ENCODE results near the gene MATN1.

DNA sequence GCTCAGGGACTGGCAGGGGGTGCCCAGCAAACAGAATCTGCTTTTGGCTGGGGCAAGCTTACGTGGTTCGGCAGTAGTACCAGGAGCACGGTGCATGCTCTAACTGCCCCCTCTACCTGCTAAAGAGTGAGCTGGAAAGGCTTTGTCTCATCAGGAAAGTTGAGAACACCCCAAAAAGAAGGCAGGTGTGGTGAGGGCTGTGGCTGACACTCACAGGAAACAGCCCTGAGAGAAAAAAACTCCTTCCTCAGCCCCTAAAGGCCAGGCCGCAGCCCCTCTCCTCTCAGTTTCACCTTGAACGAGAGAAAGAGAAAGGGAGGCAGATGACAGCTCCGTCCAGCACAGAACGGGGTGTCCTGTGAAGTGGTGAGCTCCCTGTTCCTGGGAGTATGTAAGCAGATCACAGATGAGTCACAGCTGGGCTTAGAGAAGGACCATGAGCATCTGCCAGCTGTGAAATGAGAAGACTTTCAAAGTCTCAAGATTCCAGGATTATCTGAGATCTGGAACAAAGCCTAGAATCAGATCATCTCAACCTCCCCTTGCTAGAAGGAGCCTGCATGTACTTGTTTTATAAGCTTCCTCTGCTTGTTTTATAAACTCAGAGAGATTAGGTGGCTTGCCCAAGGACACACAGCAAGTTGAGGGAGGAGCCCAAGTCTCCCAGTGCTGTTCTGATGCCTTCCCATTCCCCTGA lies 20.8 kb upstream of the MATN1 start:
- TF ChIP-seq EZH2 (IDR thresholded peaks at IDR 0.05; ENCODE audit: insufficient read depth, poor library complexity, severe bottlenecking) (no peak), EZH2phosphoT487 (IDR thresholded peaks at IDR 0.05; ENCODE audit: insufficient read depth, low read depth) (no peak)
